H1 (cell line): ENCODE measurements around the gene CEBPG. TPM values are rescaled to one million over a fixed set of nuclear protein-coding genes. Genes with fewer than 3 reads are reported as not detected.

ENCODE experiments used
- CTCF ChIA-PET: fragments of 300-600 bp; sonication (Branson Sonifier 250); formaldehyde crosslinking; loops from one replicate; lab custom pipeline; 2021; ENCODE audit not compliant: partially characterized antibody; lab: Charles Lee
- POLR2A ChIA-PET: fragments of 300-600 bp; sonication (Branson Sonifier 250); formaldehyde crosslinking; loops from one replicate; lab custom pipeline; 2021; ENCODE audit warnings: inconsistent platforms; ENCODE audit not compliant: partially characterized antibody; lab: Charles Lee
- DNase-seq, 2 experiments: peaks; one replicate each; pipeline versions ENCODE4 v3.0.0 to v3.0.0-alpha.2; 2010 to 2022; ENCODE audit warnings: low spot score in 2 of 2, low read depth in 1 of 2, mixed read lengths in 1 of 2
- FAIRE-seq: peaks from 2 replicates; lab custom pipeline; 2011; peaks lifted over from hg19 to GRCh38; lab: Jason Lieb, UNC
- H2AFZ ChIP-seq: 2 replicates; pipeline ENCODE4 v1.8.1; 2012; ENCODE audit warnings: low read length, inconsistent platforms
- H2AK5ac ChIP-seq: 2 replicates; pipeline ENCODE4 v1.6.1; 2013; ENCODE audit warnings: low read depth, low read length
- H2BK120ac ChIP-seq: replicated peaks from 2 replicates; pipeline ENCODE3; 2013; ENCODE audit warnings: low read depth, low read length, inconsistent platforms
- H2BK12ac ChIP-seq: 2 replicates; pipeline ENCODE4 v1.6.1; 2013; ENCODE audit warnings: low read depth, low read length
- H2BK15ac ChIP-seq: 2 replicates; pipeline ENCODE4 v1.6.1; 2013; ENCODE audit warnings: low read length
- H2BK20ac ChIP-seq: 2 replicates; pipeline ENCODE4 v1.6.1; 2013; ENCODE audit warnings: low read length
- H2BK5ac ChIP-seq: 2 replicates; pipeline ENCODE4 v1.6.1; 2013; ENCODE audit warnings: low read depth, low read length
- H3K14ac ChIP-seq: 2 replicates; pipeline ENCODE4 v1.6.1; 2013; ENCODE audit warnings: inconsistent platforms; ENCODE audit not compliant: insufficient read length
- H3K18ac ChIP-seq: 2 replicates; pipeline ENCODE4 v1.6.1; 2013; ENCODE audit warnings: low read length; ENCODE audit errors: extremely low read depth
- H3K23ac ChIP-seq: 2 replicates; pipeline ENCODE4 v1.6.1; 2013; ENCODE audit warnings: inconsistent platforms; ENCODE audit not compliant: insufficient read length
- H3K23me2 ChIP-seq: 2 replicates; pipeline ENCODE4 v1.6.1; 2013; ENCODE audit warnings: low read depth, low read length
- H3K27ac ChIP-seq: 2 replicates; pipeline ENCODE4 v1.6.1; 2011; ENCODE audit warnings: low read depth, low read length, inconsistent platforms
- H3K27me3 ChIP-seq, 4 experiments: replicated peaks in 1 of 4; 1 replicate in 1 of 4; 2 replicates in 3 of 4; pipeline versions ENCODE4 v1.6.1 to v1.8.1; 2011 to 2013; ENCODE audit warnings: low read length in 3 of 4, mild to moderate bottlenecking in 3 of 4, inconsistent platforms in 2 of 4, mixed read lengths in 2 of 4, moderate library complexity in 1 of 4; ENCODE audit not compliant: control insufficient read depth in 3 of 4, insufficient read depth in 3 of 4; ENCODE audit errors: extremely low read depth in 1 of 4
- H3K36me3 ChIP-seq, 4 experiments: 2 replicates each; pipeline versions ENCODE4 v1.6.1 to v1.8.1; 2011 to 2013; ENCODE audit warnings: mild to moderate bottlenecking in 4 of 4, low read length in 3 of 4, moderate library complexity in 2 of 4, control low read depth in 1 of 4, inconsistent platforms in 1 of 4; ENCODE audit not compliant: insufficient read depth in 4 of 4, control insufficient read depth in 2 of 4
- H3K4ac ChIP-seq: replicated peaks from 2 replicates; pipeline ENCODE3; 2013; ENCODE audit warnings: low read length, low read depth, mixed read lengths, inconsistent platforms; ENCODE audit not compliant: insufficient read length
- H3K4me1 ChIP-seq, 4 experiments: replicated peaks in 1 of 4; 1 replicate in 1 of 4; 2 replicates in 3 of 4; pipeline versions ENCODE4 v1.6.1 to v1.8.1; 2011 to 2013; ENCODE audit warnings: low read length in 3 of 4, inconsistent platforms in 2 of 4, mixed read lengths in 1 of 4; ENCODE audit not compliant: insufficient read depth in 4 of 4, control insufficient read depth in 3 of 4
- H3K4me2 ChIP-seq, 2 experiments: 2 replicates each; pipeline versions ENCODE4 v1.6.1 to v1.8.1; 2011 to 2013; ENCODE audit warnings: low read depth in 2 of 2, low read length in 2 of 2, control low read depth in 1 of 2, inconsistent platforms in 1 of 2, mild to moderate bottlenecking in 1 of 2; ENCODE audit not compliant: insufficient read depth in 1 of 2
- H3K4me3 ChIP-seq, 4 experiments: fragments of 200-600, 300-600 bp in 1 of 4; sonication (generic), shearing (Covaris generic), sonication (Bioruptor Twin) in 1 of 4; 2 replicates each; pipeline versions ENCODE4 v1.5.1 to v1.8.1; 2011 to 2016; ENCODE audit warnings: low read length in 4 of 4, low read depth in 3 of 4, control low read depth in 2 of 4, inconsistent platforms in 2 of 4, mild to moderate bottlenecking in 2 of 4, mixed read lengths in 1 of 4, moderate library complexity in 1 of 4; ENCODE audit not compliant: insufficient read depth in 2 of 4; ENCODE audit errors: extremely low read depth in 1 of 4
- H3K56ac ChIP-seq: replicated peaks from 2 replicates; pipeline ENCODE3; 2013; ENCODE audit warnings: low read depth, mild to moderate bottlenecking, mixed read lengths, low read length, inconsistent platforms; ENCODE audit not compliant: insufficient read length
- H3K79me1 ChIP-seq: 2 replicates; pipeline ENCODE4 v1.6.1; 2013; ENCODE audit warnings: low read depth, low read length, control low read depth
- H3K79me2 ChIP-seq, 2 experiments: 2 replicates each; pipeline versions ENCODE4 v1.6.1 to v1.8.1; 2012 to 2013; ENCODE audit warnings: low read length in 2 of 2, mild to moderate bottlenecking in 2 of 2, inconsistent platforms in 1 of 2; ENCODE audit not compliant: insufficient read depth in 2 of 2, control insufficient read depth in 1 of 2
- H3K9ac ChIP-seq, 4 experiments: replicated peaks in 1 of 4; 1 replicate in 1 of 4; 2 replicates in 3 of 4; pipeline versions ENCODE4 v1.6.1 to v1.8.1; 2011 to 2013; ENCODE audit warnings: low read depth in 3 of 4, low read length in 3 of 4, control low read depth in 2 of 4, mild to moderate bottlenecking in 2 of 4, moderate library complexity in 2 of 4, inconsistent platforms in 1 of 4; ENCODE audit errors: extremely low read depth in 1 of 4
- H3K9me3 ChIP-seq, 2 experiments: 2 replicates each; pipeline versions ENCODE4 v1.6.1 to v1.8.1; 2012 to 2013; ENCODE audit warnings: mild to moderate bottlenecking in 2 of 2, moderate library complexity in 2 of 2, control low read depth in 1 of 2, inconsistent platforms in 1 of 2, low read depth in 1 of 2, low read length in 1 of 2, mixed read lengths in 1 of 2; ENCODE audit not compliant: insufficient read depth in 2 of 2
- H4K20me1 ChIP-seq, 2 experiments: replicated peaks in 1 of 2; 2 replicates each; pipeline versions ENCODE3 to v1.8.1; 2011 to 2013; ENCODE audit warnings: inconsistent platforms in 2 of 2, low read length in 2 of 2, mild to moderate bottlenecking in 1 of 2; ENCODE audit not compliant: insufficient read depth in 2 of 2, control insufficient read depth in 1 of 2
- H4K5ac ChIP-seq: 2 replicates; pipeline ENCODE4 v1.6.1; 2013; ENCODE audit warnings: low read length, low read depth, mixed read lengths, inconsistent platforms; ENCODE audit not compliant: insufficient read length
- H4K8ac ChIP-seq: 2 replicates; pipeline ENCODE4 v1.8.0; 2013; ENCODE audit warnings: mild to moderate bottlenecking, moderate library complexity, low read length, inconsistent platforms; ENCODE audit not compliant: insufficient read depth; ENCODE audit errors: extremely low read depth
- H4K91ac ChIP-seq: replicated peaks from 2 replicates; pipeline ENCODE3; 2013; ENCODE audit warnings: low read length, mixed read lengths, inconsistent platforms; ENCODE audit not compliant: insufficient read length
- E2F6 ChIP-seq: IDR thresholded peaks from 2 replicates; pipeline ENCODE4 v1.6.1; 2012; ENCODE audit warnings: inconsistent platforms
- JUN ChIP-seq: IDR thresholded peaks from 2 replicates; pipeline ENCODE4 v1.6.1; 2011; ENCODE audit warnings: low read depth, mild to moderate bottlenecking, improper control_type of control experiment, low read length
- KDM4A ChIP-seq: IDR thresholded peaks from one replicate; pipeline ENCODE4 v1.7.1; 2012; ENCODE audit warnings: low read depth, mild to moderate bottlenecking, moderate library complexity, low read length, inconsistent platforms; ENCODE audit not compliant: severe bottlenecking
- NANOG ChIP-seq: IDR thresholded peaks from 2 replicates; pipeline ENCODE4 v1.6.1; 2011; ENCODE audit warnings: low read length, low read depth, mild to moderate bottlenecking, inconsistent platforms; ENCODE audit not compliant: insufficient read depth, poor library complexity, severe bottlenecking
- PHF8 ChIP-seq: fragments of 200-600 bp; sonication (generic); conservative IDR thresholded peaks from 2 replicates; pipeline ENCODE4 v1.7.1; 2012; ENCODE audit warnings: low read depth, mild to moderate bottlenecking, inconsistent platforms, low read length, moderate library complexity
- POLR2A ChIP-seq, 2 experiments: IDR thresholded peaks; 1 replicate in 1 of 2; 2 replicates in 1 of 2; pipeline ENCODE4 v1.6.1; 2011; ENCODE audit warnings: low read depth in 2 of 2, low read length in 2 of 2, mild to moderate bottlenecking in 2 of 2; ENCODE audit errors: control extremely low read depth in 1 of 2
- RFX5 ChIP-seq: IDR thresholded peaks from 2 replicates; pipeline ENCODE4 v1.6.1; 2011; ENCODE audit warnings: low read depth, low read length, improper control_type of control experiment, borderline replicate concordance
- RXRA ChIP-seq: IDR thresholded peaks from 2 replicates; pipeline ENCODE4 v1.6.1; 2011; ENCODE audit warnings: low read depth, mild to moderate bottlenecking, low read length, moderate library complexity; ENCODE audit not compliant: insufficient read depth
- SRF ChIP-seq: IDR thresholded peaks from 2 replicates; pipeline ENCODE4 v1.6.1; 2011; ENCODE audit warnings: mild to moderate bottlenecking, low read depth, low read length, moderate library complexity
- SUZ12 ChIP-seq: fragments of 200-600 bp; sonication (generic); IDR thresholded peaks from 2 replicates; pipeline ENCODE4 v1.6.1; 2012; ENCODE audit warnings: mild to moderate bottlenecking, inconsistent platforms, low read length, moderate library complexity, mixed read lengths
- TCF12 ChIP-seq: IDR thresholded peaks from 2 replicates; pipeline ENCODE4 v1.6.1; 2011; ENCODE audit warnings: low read depth, mild to moderate bottlenecking, low read length
- YY1 ChIP-seq: IDR thresholded peaks from 2 replicates; pipeline ENCODE4 v1.6.1; 2011; ENCODE audit warnings: low read depth, mild to moderate bottlenecking, low read length
- ZNF274 ChIP-seq: IDR thresholded peaks from 2 replicates; pipeline ENCODE4 v1.7.0; 2012; ENCODE audit warnings: low read length, borderline replicate concordance; ENCODE audit errors: extremely low read depth
- WGBS, 2 experiments: shearing (Covaris generic) in 1 of 2; methylation state at CpG; one replicate each; pipeline versions ENCODE4 v1.1.6 to v1.1.7; 2013 to 2015; ENCODE audit warnings: low lambda C conversion rate in 2 of 2, mixed read lengths in 2 of 2, inconsistent platforms in 1 of 2, low coverage in 1 of 2, missing lambda C conversion rate in 1 of 2; ENCODE audit not compliant: insufficient replicate concordance in 2 of 2, insufficient coverage in 1 of 2, insufficient read length in 1 of 2; ENCODE audit errors: extremely low coverage in 1 of 2, missing lambda C conversion rate in 1 of 2; 5-methylcytosine and 5-hydroxymethylcytosine counted together
- polyA plus RNA-seq, 7 experiments: library from polyadenylated mRNA; depleted of rRNA in 3 of 7; stranded (reverse) in 5 of 7; unstranded in 2 of 7; fragments of >200 nt in 5 of 7; fragments of 200-250 nt in 2 of 7; gene quantifications; 1 replicate in 5 of 7; 2 replicates in 1 of 7; 4 replicates in 1 of 7; pipeline versions ENCODE4 v1.2.1 to v1.2.3, GENCODE V29; 2011 to 2013; ENCODE audit warnings: missing spikeins in 2 of 7, mixed read lengths in 2 of 7
- total RNA-seq: library from RNA; stranded (reverse); fragmentation: NEBNext Ultra II Directional; extraction: Animal tissue kit (Norgen Biotek cat#: 25700); gene quantifications from 2 replicates; pipeline ENCODE4 v1.2.1, GENCODE V29; 2021

CEBPG gene
- total and polyA plus RNA-seq, 2 of the 8 experiments (the other 6 are each of a cell fraction or from before 2014, with no cell fraction given): 12.3 to 35.4 TPM

GRCh38 chr19:33340991-33341390 is 32.5 kb upstream of the CEBPG start:
- TF ChIP-seq RXRA: no peak
- TF ChIP-seq RFX5: no peak
- TF ChIP-seq E2F6: no peak
- TF ChIP-seq TCF12: no peak
- no peak for TF ChIP-seq SUZ12
- no peak for TF ChIP-seq POLR2A (IDR thresholded peaks at IDR 0.05; ENCODE audit: control extremely low read depth in 1 of 2, low read depth in 2 of 2, low read length in 2 of 2)
- TF ChIP-seq PHF8: no peak
- no peak for TF ChIP-seq YY1
- TF ChIP-seq NANOG: no peak
- TF ChIP-seq KDM4A: no peak
- TF ChIP-seq JUN: no peak
- no peak for TF ChIP-seq SRF
- no peak for TF ChIP-seq ZNF274
- no peaks in the 10 kb centered on the region for H3K9me3 ChIP-seq
- 0 out of 7 replicates have a peak, but pooled peaks cover 0 to 3% (median 0%) of the 10 kb centered on the region in 4 experiments for H3K27me3 ChIP-seq
- H4K20me1 ChIP-seq: no peaks in the 10 kb centered on the region
- H3K4ac ChIP-seq: no peak overlapping the region
- H3K18ac ChIP-seq: no peak overlapping the region
- no peak overlapping the region for H2AFZ ChIP-seq
- no peak overlapping the region for H3K56ac ChIP-seq
- no peaks in the 10 kb centered on the region; the same call in 1 of the 2 replicates for H3K23me2 ChIP-seq
- no peaks in the 10 kb centered on the region; a peak in 1 of 7 replicates for H3K4me1 ChIP-seq
- H3K14ac ChIP-seq: no peak overlapping the region
- POLR2A ChIA-PET: no interaction called here
- no peak overlapping the region for H4K5ac ChIP-seq
- no peak for DNase-seq
- no peak overlapping the region for H2BK120ac ChIP-seq
- CTCF ChIA-PET: interaction anchor here (1.8 kb wide), 1 partner anchor 105 kb away, joined by 7 read pairs; no protein-coding TSS in a partner anchor
- H3K9ac ChIP-seq: no peak overlapping the region
- H3K23ac ChIP-seq: no peak overlapping the region
- H3K36me3 ChIP-seq: no peaks in the 10 kb centered on the region
- no peak overlapping the region for H3K27ac ChIP-seq
- H4K8ac ChIP-seq: no peak overlapping the region
- FAIRE-seq: no peak
- no peak overlapping the region for H2AK5ac ChIP-seq
- no peak overlapping the region for H2BK12ac ChIP-seq
- H2BK20ac ChIP-seq: no peak overlapping the region
- no peak overlapping the region for H3K4me3 ChIP-seq
- WGBS, 2 experiments: 72% methylated on average over 2 of the region's 2 CpGs; no CpG with 5 or more reads in 1 of the 2 experiments
- no peak overlapping the region for H2BK15ac ChIP-seq
- H3K4me2 ChIP-seq: no peak overlapping the region
- H2BK5ac ChIP-seq: no peak overlapping the region
- H4K91ac ChIP-seq: no peak overlapping the region
- no peaks in the 10 kb centered on the region for H3K79me2 ChIP-seq
- H3K79me1 ChIP-seq: no peaks in the 10 kb centered on the region
